SK-N-SH treated with all-trans-retinoic acid at 6 μM for 48 hours (cell line): ENCODE measurements around the gene IKZF3.

Experiments used
- ATAC-seq: fragments of 200-7000 bp; cut with Tn5 transposase; 3 replicates; pipeline ENCODE4 v1.9.1; 2020; ENCODE audit warnings: mild to moderate bottlenecking, moderate library complexity
- ARNTL ChIP-seq: fragments of 450-650 bp; formaldehyde crosslinking; IDR thresholded peaks from 2 replicates; pipeline ENCODE4 v1.5.0; 2020; ENCODE audit warnings: low read depth, mild to moderate bottlenecking, moderate library complexity, borderline replicate concordance
- BACH2 ChIP-seq: fragments of 250-450 bp; sonication (Bioruptor Pico); IDR thresholded peaks from 2 replicates; pipeline ENCODE4 v1.9.0; 2021; ENCODE audit warnings: mild to moderate bottlenecking, borderline replicate concordance
- CSDC2 ChIP-seq: fragments of 250-450 bp; sonication (Bioruptor Pico); IDR thresholded peaks from 2 replicates; pipeline ENCODE4 v1.5.0; 2020; ENCODE audit warnings: mild to moderate bottlenecking, moderate library complexity
- CSRNP3 ChIP-seq: fragments of 250-450 bp; sonication (Bioruptor Pico); IDR thresholded peaks from 2 replicates; pipeline ENCODE4 v1.5.1; 2021; ENCODE audit warnings: mild to moderate bottlenecking, moderate library complexity
- ESRRG ChIP-seq: fragments of 250-450 bp; sonication (Bioruptor Pico); IDR thresholded peaks from 2 replicates; pipeline ENCODE4 v1.6.1; 2021; ENCODE audit warnings: mild to moderate bottlenecking
- ISL1 ChIP-seq: fragments of 250-450 bp; sonication (Bioruptor Pico); IDR thresholded peaks from 2 replicates; pipeline ENCODE4 v2.1.2; 2022; ENCODE audit warnings: mild to moderate bottlenecking, moderate library complexity
- PPARA ChIP-seq: fragments of 250-450 bp; sonication (Bioruptor Pico); IDR thresholded peaks from 2 replicates; pipeline ENCODE4 v1.5.0; 2020; ENCODE audit warnings: mild to moderate bottlenecking, borderline replicate concordance
- RARB ChIP-seq: fragments of 250-450 bp; sonication (Bioruptor Pico); IDR thresholded peaks from 2 replicates; pipeline ENCODE4 v1.8.0; 2021; ENCODE audit warnings: mild to moderate bottlenecking, moderate library complexity
- SNAI2 ChIP-seq: fragments of 250-450 bp; sonication (Bioruptor Pico); IDR thresholded peaks from 2 replicates; pipeline ENCODE4 v1.5.0; 2020; ENCODE audit warnings: mild to moderate bottlenecking, moderate library complexity
- TCF4 ChIP-seq: fragments of 250-450 bp; sonication (Bioruptor Pico); IDR thresholded peaks from 2 replicates; pipeline ENCODE4 v1.8.0; 2021; ENCODE audit warnings: mild to moderate bottlenecking, moderate library complexity, borderline replicate concordance
- TOX ChIP-seq: fragments of 250-450 bp; sonication (Bioruptor Pico); IDR thresholded peaks from 2 replicates; pipeline ENCODE4 v1.8.0; 2021; ENCODE audit warnings: mild to moderate bottlenecking, moderate library complexity, borderline replicate concordance
- ZC3H10 ChIP-seq: fragments of 250-450 bp; sonication (Bioruptor Pico); IDR thresholded peaks from 2 replicates; pipeline ENCODE4 v1.5.1; 2021; ENCODE audit warnings: mild to moderate bottlenecking, moderate library complexity
- ZFP30 ChIP-seq: fragments of 450-650 bp; formaldehyde crosslinking; IDR thresholded peaks from 2 replicates; pipeline ENCODE4 v1.5.0; 2022; ENCODE audit warnings: mild to moderate bottlenecking, moderate library complexity
- ZNF565 ChIP-seq: fragments of 450-650 bp; formaldehyde crosslinking; conservative IDR thresholded peaks from 2 replicates; pipeline ENCODE4 v1.5.0; 2020; ENCODE audit warnings: low read depth, mild to moderate bottlenecking, moderate library complexity
- ZNF70 ChIP-seq: fragments of 450-650 bp; formaldehyde crosslinking; IDR thresholded peaks from 2 replicates; pipeline ENCODE4 v1.5.0; 2020; ENCODE audit warnings: mild to moderate bottlenecking, moderate library complexity
- ZNF8 ChIP-seq: fragments of 450-650 bp; formaldehyde crosslinking; IDR thresholded peaks from 2 replicates; pipeline ENCODE4 v1.5.0; 2020; ENCODE audit warnings: mild to moderate bottlenecking, moderate library complexity
- TF ChIP-seq, protein P1 (sequence below): fragments of 250-450 bp; sonication (Bioruptor Pico); IDR thresholded peaks from 2 replicates; pipeline ENCODE4 v1.8.0; 2021; ENCODE audit warnings: low read depth, mild to moderate bottlenecking, moderate library complexity, borderline replicate concordance
- TF ChIP-seq, protein P2 (sequence below): fragments of 250-450 bp; sonication (Bioruptor Pico); IDR thresholded peaks from 2 replicates; pipeline ENCODE4 v1.5.1; 2020; ENCODE audit warnings: low read depth, mild to moderate bottlenecking, moderate library complexity
- TF ChIP-seq, protein P3 (sequence below): fragments of 250-450 bp; sonication (Bioruptor Pico); IDR thresholded peaks from 2 replicates; pipeline ENCODE4 v1.8.0; 2020; ENCODE audit warnings: mild to moderate bottlenecking, moderate library complexity, borderline replicate concordance

The IKZF3 gene

DNA sequence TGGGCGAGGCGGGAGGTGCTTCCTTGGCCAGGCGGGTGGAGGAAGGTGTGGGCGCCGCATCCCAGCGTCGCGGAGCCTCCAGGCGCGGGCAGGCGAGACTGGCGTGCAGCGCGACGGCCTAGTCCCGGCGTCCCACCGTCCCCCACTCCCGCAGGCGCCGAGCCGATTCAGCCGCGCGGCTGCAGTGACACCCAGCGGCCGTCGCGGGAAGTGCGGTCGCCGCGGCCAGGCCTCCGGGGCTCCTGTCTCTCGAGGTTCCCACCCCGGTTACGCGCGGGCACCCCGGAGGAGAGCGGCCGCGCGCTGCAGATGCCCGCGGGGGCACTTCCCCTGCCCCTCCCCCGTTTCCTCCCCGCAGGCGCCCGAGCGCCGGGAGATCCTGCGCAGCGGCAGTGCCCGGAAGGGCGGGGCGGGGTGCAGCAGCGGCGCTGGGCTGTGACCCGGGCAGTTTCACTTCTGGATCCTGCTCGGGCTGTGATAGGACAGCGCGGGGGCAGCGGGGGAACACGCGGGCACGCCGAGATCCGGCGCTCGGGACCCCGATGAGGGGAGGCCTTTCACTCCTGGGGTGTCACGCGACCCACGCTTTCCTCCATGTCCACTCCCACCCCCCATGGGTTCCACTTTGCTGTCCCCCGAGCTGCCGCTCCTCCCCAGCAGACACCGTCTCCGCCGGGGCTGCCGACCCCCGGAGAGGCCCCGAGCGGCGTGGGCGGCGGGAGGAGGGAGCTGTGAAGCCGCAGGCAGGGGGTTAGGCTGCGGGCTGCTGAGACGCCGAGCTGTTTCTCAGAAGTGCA is 109.8 kb downstream of the IKZF3 start:
- TF ChIP-seq CSDC2 (CRISPR knock-in tag) = 0 out of 2 replicates have a peak, but pooled peaks have one; percentile 11
- TF ChIP-seq ZFP30 = no peak
- ATAC-seq = peak; percentile 94

DNA sequence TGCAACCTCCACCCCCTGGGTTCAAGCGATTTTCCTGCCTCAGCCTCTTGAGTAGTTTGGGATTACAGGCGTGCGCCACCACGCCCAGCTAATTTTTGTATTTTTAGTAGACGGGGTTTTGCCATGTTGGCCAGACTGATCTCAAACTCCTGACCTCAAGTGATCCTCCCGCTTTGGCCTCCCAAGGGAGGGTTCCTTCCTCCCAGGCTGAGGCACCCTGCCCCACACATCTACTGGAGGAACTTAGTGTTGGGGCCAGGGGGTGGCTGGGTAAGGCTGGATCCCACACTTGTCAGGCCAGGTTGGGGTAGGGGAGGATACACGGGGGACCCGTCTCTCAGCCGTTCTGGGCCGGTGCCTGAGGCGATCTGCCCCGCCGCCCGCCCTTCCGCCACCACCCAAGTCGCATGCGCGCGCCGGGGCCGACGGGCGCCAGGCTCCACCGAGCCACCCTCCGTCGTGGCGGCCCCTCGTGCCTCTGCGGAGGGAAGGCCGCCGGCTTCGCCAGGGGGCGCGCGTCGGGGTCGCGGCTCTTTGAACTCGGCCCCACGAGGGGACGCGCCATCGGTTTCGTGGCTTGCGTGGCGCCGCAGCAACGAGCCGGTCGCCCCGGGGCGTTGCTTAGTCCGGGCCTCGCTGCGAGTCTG is 110.5 kb downstream of the IKZF3 start:
- TF ChIP-seq ESRRG (CRISPR knock-in tag) (peak; percentile 14; the same call in 1 of the 2 replicates), BACH2 (CRISPR knock-in tag) (no peak)
- peak; percentile 7 for ATAC-seq

DNA sequence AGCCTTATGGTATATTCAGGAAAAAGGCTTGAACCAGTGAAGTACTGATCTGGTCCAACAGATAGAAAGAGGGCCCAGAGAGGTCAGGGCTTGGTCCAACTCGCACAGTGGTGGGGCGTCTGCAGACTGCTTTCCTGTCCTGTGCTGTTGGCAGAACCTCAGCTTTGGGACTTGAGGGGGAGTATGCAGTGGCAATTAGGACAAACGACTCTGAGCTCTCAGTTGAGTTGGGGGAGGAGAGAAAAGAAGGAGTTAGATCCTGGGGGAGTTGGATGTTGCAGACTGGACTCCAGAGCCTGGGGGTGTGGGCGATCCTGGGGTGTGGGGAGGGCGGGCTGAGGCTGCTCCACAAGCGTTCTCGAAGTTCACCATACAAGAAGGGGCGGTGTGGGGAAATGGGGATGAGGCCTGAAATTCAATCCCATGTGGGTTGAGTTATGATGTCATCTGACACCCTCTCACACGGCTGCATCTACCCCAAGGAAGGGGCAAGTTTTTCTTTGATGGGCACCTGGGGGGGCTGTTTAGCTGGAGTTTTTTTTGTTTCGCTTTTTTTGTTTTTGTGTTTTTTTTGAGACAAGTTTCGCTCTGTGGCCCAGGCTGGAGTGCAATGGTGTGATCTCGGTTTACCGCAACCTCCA is 111.8 kb downstream of the IKZF3 start:
- TF ChIP-seq RARB (CRISPR knock-in tag) = no peak
- TF ChIP-seq ISL1 (CRISPR knock-in tag) = no peak
- TF ChIP-seq, protein P1, sequence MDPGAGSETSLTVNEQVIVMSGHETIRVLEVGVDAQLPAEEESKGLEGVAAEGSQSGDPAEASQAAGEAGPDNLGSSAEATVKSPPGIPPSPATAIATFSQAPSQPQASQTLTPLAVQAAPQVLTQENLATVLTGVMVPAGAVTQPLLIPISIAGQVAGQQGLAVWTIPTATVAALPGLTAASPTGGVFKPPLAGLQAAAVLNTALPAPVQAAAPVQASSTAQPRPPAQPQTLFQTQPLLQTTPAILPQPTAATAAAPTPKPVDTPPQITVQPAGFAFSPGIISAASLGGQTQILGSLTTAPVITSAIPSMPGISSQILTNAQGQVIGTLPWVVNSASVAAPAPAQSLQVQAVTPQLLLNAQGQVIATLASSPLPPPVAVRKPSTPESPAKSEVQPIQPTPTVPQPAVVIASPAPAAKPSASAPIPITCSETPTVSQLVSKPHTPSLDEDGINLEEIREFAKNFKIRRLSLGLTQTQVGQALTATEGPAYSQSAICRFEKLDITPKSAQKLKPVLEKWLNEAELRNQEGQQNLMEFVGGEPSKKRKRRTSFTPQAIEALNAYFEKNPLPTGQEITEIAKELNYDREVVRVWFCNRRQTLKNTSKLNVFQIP (CRISPR knock-in tag) = no peak
- no peak for TF ChIP-seq ZC3H10 (CRISPR knock-in tag)
- no peak for TF ChIP-seq ZNF8 (CRISPR knock-in tag)
- no peak for TF ChIP-seq ARNTL (CRISPR knock-in tag)
- TF ChIP-seq, protein P2, sequence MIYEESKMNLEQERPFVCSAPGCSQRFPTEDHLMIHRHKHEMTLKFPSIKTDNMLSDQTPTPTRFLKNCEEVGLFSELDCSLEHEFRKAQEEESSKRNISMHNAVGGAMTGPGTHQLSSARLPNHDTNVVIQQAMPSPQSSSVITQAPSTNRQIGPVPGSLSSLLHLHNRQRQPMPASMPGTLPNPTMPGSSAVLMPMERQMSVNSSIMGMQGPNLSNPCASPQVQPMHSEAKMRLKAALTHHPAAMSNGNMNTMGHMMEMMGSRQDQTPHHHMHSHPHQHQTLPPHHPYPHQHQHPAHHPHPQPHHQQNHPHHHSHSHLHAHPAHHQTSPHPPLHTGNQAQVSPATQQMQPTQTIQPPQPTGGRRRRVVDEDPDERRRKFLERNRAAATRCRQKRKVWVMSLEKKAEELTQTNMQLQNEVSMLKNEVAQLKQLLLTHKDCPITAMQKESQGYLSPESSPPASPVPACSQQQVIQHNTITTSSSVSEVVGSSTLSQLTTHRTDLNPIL (CRISPR knock-in tag) = no peak
- TF ChIP-seq ZNF565 (CRISPR knock-in tag) = no peak
- TF ChIP-seq SNAI2 = no peak
- no peak for TF ChIP-seq BACH2 (CRISPR knock-in tag)
- TF ChIP-seq TOX (CRISPR knock-in tag) = no peak
- TF ChIP-seq PPARA (CRISPR knock-in tag) = no peak
- TF ChIP-seq ZNF70 (CRISPR knock-in tag) = no peak
- TF ChIP-seq TCF4 = no peak
- TF ChIP-seq, protein P3, sequence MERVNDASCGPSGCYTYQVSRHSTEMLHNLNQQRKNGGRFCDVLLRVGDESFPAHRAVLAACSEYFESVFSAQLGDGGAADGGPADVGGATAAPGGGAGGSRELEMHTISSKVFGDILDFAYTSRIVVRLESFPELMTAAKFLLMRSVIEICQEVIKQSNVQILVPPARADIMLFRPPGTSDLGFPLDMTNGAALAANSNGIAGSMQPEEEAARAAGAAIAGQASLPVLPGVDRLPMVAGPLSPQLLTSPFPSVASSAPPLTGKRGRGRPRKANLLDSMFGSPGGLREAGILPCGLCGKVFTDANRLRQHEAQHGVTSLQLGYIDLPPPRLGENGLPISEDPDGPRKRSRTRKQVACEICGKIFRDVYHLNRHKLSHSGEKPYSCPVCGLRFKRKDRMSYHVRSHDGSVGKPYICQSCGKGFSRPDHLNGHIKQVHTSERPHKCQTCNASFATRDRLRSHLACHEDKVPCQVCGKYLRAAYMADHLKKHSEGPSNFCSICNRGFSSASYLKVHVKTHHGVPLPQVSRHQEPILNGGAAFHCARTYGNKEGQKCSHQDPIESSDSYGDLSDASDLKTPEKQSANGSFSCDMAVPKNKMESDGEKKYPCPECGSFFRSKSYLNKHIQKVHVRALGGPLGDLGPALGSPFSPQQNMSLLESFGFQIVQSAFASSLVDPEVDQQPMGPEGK (CRISPR knock-in tag) = no peak
- TF ChIP-seq CSDC2 (CRISPR knock-in tag) = no peak
- TF ChIP-seq ZFP30 = no peak
- no peak for TF ChIP-seq CSRNP3
- ATAC-seq = no peak

DNA sequence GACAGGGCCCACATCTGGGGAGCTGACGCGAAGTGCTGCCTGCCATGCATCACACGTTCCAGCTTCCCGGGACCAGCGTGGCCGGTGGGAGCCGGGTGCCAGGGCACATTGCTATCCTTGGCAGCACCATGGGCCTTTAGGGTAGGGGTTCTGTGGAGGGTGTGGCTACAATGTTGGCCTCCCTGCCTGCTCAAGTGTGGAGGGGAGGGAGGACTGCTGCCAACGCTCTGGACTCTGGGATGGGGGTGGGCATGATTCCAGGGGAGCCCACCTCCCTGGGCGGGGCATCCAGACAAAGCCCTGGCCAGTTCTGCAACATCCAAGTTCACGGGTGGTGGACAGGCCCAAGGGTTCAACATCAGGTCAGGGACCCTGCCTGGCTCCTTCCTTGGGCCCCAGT is 112.5 kb downstream of the IKZF3 start:
- ATAC-seq = no peak
- no peak for TF ChIP-seq ZNF565 (CRISPR knock-in tag)
